Measurements from ENCODE around the gene IMPA2.

GRCh38 chr18:11993264-11993916 lies 12.1 kb downstream of the IMPA2 start:
- TF ChIP-seq ELF4 (IDR thresholded peaks at IDR 0.05) (no peak), SUZ12 (IDR thresholded peaks at IDR 0.05) (no peak), CTBP1 (IDR thresholded peaks at IDR 0.05; ENCODE audit: borderline replicate concordance) (no peak), NFRKB (IDR thresholded peaks at IDR 0.05) (no peak), L3MBTL2 (conservative IDR thresholded peaks at IDR 0.05) (no peak), BHLHE40 (IDR thresholded peaks at IDR 0.05; ENCODE audit: borderline replicate concordance) (no peak), SP1 (IDR thresholded peaks at IDR 0.05) (no peak), TARDBP (IDR thresholded peaks at IDR 0.05) (no peak), ARNT (IDR thresholded peaks at IDR 0.05) (no peak)

Data from HEK293T (cell line).